ENCODE measurements around the gene GULP1. TPM values are rescaled to one million over a fixed set of nuclear protein-coding genes. Genes with fewer than 3 reads are reported as not detected.
"Not testable (repeated sequence)": the region's sequence is repeated elsewhere in the genome, so short reads cannot be mapped to it uniquely, and the experiment has no call there.

Gene GULP1
- total RNA-seq, 1 donor = 42.7 TPM

- no peak overlapping the region for H3K4me3 ChIP-seq (ENCODE audit: low read depth, low read length)
- no peak for DNase-seq (ENCODE audit: low read depth)
- TF ChIP-seq, protein P1, sequence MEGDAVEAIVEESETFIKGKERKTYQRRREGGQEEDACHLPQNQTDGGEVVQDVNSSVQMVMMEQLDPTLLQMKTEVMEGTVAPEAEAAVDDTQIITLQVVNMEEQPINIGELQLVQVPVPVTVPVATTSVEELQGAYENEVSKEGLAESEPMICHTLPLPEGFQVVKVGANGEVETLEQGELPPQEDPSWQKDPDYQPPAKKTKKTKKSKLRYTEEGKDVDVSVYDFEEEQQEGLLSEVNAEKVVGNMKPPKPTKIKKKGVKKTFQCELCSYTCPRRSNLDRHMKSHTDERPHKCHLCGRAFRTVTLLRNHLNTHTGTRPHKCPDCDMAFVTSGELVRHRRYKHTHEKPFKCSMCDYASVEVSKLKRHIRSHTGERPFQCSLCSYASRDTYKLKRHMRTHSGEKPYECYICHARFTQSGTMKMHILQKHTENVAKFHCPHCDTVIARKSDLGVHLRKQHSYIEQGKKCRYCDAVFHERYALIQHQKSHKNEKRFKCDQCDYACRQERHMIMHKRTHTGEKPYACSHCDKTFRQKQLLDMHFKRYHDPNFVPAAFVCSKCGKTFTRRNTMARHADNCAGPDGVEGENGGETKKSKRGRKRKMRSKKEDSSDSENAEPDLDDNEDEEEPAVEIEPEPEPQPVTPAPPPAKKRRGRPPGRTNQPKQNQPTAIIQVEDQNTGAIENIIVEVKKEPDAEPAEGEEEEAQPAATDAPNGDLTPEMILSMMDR (IDR thresholded peaks at IDR 0.05; ENCODE audit: insufficient read depth, low read length) = no peak
These were observed 13.9 kb upstream of the GULP1 start for GRCh38 chr2:188277786-188278185.

- TF ChIP-seq, protein P1 (IDR thresholded peaks at IDR 0.05; ENCODE audit: insufficient read depth, low read length) = no peak
- H3K4me3 ChIP-seq (ENCODE audit: low read depth, low read length) = no peak overlapping the region
- DNase-seq (ENCODE audit: low read depth) = no peak
These were observed 13.1 kb upstream of the GULP1 start for GRCh38 chr2:188278388-188279092.

GRCh38 chr2:188279093-188279445 lies 12.6 kb upstream of the GULP1 start:
- no peak overlapping the region for H3K4me3 ChIP-seq (ENCODE audit: low read depth, low read length)
- TF ChIP-seq, protein P1 (IDR thresholded peaks at IDR 0.05; ENCODE audit: insufficient read depth, low read length) = no peak
- no peak for DNase-seq (ENCODE audit: low read depth)

- H3K4me3 ChIP-seq (ENCODE audit: low read depth, low read length) = no peak overlapping the region
- TF ChIP-seq, protein P1 (IDR thresholded peaks at IDR 0.05; ENCODE audit: insufficient read depth, low read length) = no peak
- DNase-seq (ENCODE audit: low read depth) = peak; percentile 16
These were observed 10.9 kb upstream of the GULP1 start for GRCh38 chr2:188280811-188281222.

- TF ChIP-seq, protein P1 (IDR thresholded peaks at IDR 0.05; ENCODE audit: insufficient read depth, low read length) = no peak
- no peak for DNase-seq (ENCODE audit: low read depth)
- no peak overlapping the region for H3K4me3 ChIP-seq (ENCODE audit: low read depth, low read length)
These were observed 8.8 kb upstream of the GULP1 start for GRCh38 chr2:188282907-188283306.

- H3K4me3 ChIP-seq (ENCODE audit: low read depth, low read length); DNase-seq (ENCODE audit: low read depth): not testable (repeated sequence)
These were observed 7.4 kb upstream of the GULP1 start for GRCh38 chr2:188284251-188284650.

DNA sequence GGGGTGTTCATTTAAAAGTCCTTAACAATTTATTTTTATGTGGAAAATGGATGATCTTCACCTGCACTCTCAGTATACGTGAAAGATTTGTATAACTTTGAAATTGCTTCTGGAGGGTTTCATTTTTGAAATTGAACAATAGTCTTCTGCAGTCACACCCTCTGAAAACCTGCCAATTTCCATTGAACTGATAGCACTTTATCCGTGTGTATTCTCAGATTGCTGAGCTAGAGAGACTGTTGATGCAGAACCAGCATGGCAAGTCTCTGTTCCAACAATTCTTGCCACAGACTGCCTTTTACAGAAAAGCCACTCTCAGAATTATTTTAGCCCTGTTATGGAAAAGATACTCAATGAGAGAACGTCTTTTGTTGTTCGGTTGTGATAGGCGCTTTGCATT lies 6.6 kb upstream of the GULP1 start:
- peak; percentile 15 for DNase-seq (ENCODE audit: low read depth)
- H3K4me3 ChIP-seq (ENCODE audit: low read depth, low read length) = no peak overlapping the region
- TF ChIP-seq, protein P1 (IDR thresholded peaks at IDR 0.05; ENCODE audit: insufficient read depth, low read length) = no peak
